Measurements from ENCODE around the gene DHCR7. TPM values are rescaled to one million over a fixed set of nuclear protein-coding genes. Genes with fewer than 3 reads are reported as not detected.

The DHCR7 gene
- total RNA-seq, 1 experiment from 2014 or later, result 72.6 TPM

GRCh38 chr11:71476926-71477640 is 28.9 kb upstream of the DHCR7 start:
- no peak for DNase-seq (ENCODE audit: unreplicated experiment)
- Mint-ChIP-seq H3K27me3 (ENCODE audit: insufficient read depth, unreplicated experiment) (no peaks in the 10 kb centered on the region), H3K36me3 (ENCODE audit: insufficient read depth, unreplicated experiment) (peaks cover 72% of the 10 kb centered on the region), H3K4me3 (ENCODE audit: unreplicated experiment) (no peak overlapping the region), H3K4me1 (ENCODE audit: insufficient read depth, unreplicated experiment) (no peaks in the 10 kb centered on the region), H3K27ac (ENCODE audit: low read depth, unreplicated experiment) (no peak overlapping the region), H3K9me3 (ENCODE audit: unreplicated experiment) (no peaks in the 10 kb centered on the region)
- POLR2A ChIA-PET, result no interaction called here
- CTCF ChIA-PET, result no interaction called here
- intact Hi-C loops (cut with micrococcal nuclease), result no loop called here
- BruUV-seq (replicated peaks), result no TSS peak
- TF ChIP-seq CTCF (IDR thresholded peaks at IDR 0.05; ENCODE audit: unreplicated experiment), result no peak

GRCh38 chr11:71476031-71476430 is 27.8 kb upstream of the DHCR7 start:
- intact Hi-C loops (cut with micrococcal nuclease), result no loop called here
- DNase-seq (ENCODE audit: unreplicated experiment), result no peak
- Mint-ChIP-seq H3K27me3 (ENCODE audit: insufficient read depth, unreplicated experiment) (no peaks in the 10 kb centered on the region), H3K36me3 (ENCODE audit: insufficient read depth, unreplicated experiment) (peaks cover 62% of the 10 kb centered on the region), H3K27ac (ENCODE audit: low read depth, unreplicated experiment) (no peak overlapping the region), H3K9me3 (ENCODE audit: unreplicated experiment) (no peaks in the 10 kb centered on the region), H3K4me1 (ENCODE audit: insufficient read depth, unreplicated experiment) (no peaks in the 10 kb centered on the region), H3K4me3 (ENCODE audit: unreplicated experiment) (no peak overlapping the region)
- TF ChIP-seq CTCF (IDR thresholded peaks at IDR 0.05; ENCODE audit: unreplicated experiment), result no peak
- ChIA-PET POLR2A (no interaction called here), CTCF (interaction anchor here (0.6 to 0.9 kb wide), 3 partner anchors 10 to 1249 kb away, joined by 3 to 4 read pairs (median 3); no protein-coding TSS in a partner anchor)
- no TSS peak for BruUV-seq (replicated peaks)

GRCh38 chr11:71474771-71475483 is 26.7 kb upstream of the DHCR7 start:
- TF ChIP-seq CTCF (IDR thresholded peaks at IDR 0.05; ENCODE audit: unreplicated experiment), result no peak
- no peak for DNase-seq (ENCODE audit: unreplicated experiment)
- Mint-ChIP-seq H3K4me1 (ENCODE audit: insufficient read depth, unreplicated experiment) (no peaks in the 10 kb centered on the region), H3K4me3 (ENCODE audit: unreplicated experiment) (no peak overlapping the region), H3K27ac (ENCODE audit: low read depth, unreplicated experiment) (no peak overlapping the region), H3K27me3 (ENCODE audit: insufficient read depth, unreplicated experiment) (no peaks in the 10 kb centered on the region), H3K9me3 (ENCODE audit: unreplicated experiment) (no peaks in the 10 kb centered on the region), H3K36me3 (ENCODE audit: insufficient read depth, unreplicated experiment) (peaks cover 53% of the 10 kb centered on the region)
- CTCF ChIA-PET, result no interaction called here
- no TSS peak for BruUV-seq (replicated peaks)
- intact Hi-C loops (cut with micrococcal nuclease), result no loop called here
- POLR2A ChIA-PET, result no interaction called here

GRCh38 chr11:71474141-71474770 is 26.1 kb upstream of the DHCR7 start:
- CTCF ChIA-PET, result no interaction called here
- intact Hi-C loops (cut with micrococcal nuclease), result no loop called here
- H3K27me3 Mint-ChIP-seq (ENCODE audit: insufficient read depth, unreplicated experiment), result no peaks in the 10 kb centered on the region
- H3K4me1 Mint-ChIP-seq (ENCODE audit: insufficient read depth, unreplicated experiment), result no peaks in the 10 kb centered on the region
- H3K27ac Mint-ChIP-seq (ENCODE audit: low read depth, unreplicated experiment), result no peak overlapping the region
- no peaks in the 10 kb centered on the region for H3K9me3 Mint-ChIP-seq (ENCODE audit: unreplicated experiment)
- no peak for TF ChIP-seq CTCF (IDR thresholded peaks at IDR 0.05; ENCODE audit: unreplicated experiment)
- BruUV-seq (replicated peaks), result no TSS peak
- peaks cover 47% of the 10 kb centered on the region for H3K36me3 Mint-ChIP-seq (ENCODE audit: insufficient read depth, unreplicated experiment)
- H3K4me3 Mint-ChIP-seq (ENCODE audit: unreplicated experiment), result no peak overlapping the region
- POLR2A ChIA-PET, result no interaction called here
- no peak for DNase-seq (ENCODE audit: unreplicated experiment)

Data from MCF 10A (cell line).